RWPE1 (cell line): Measurements from ENCODE around the gene SLC35G2.
"Not testable (repeated sequence)": the region's sequence is repeated elsewhere in the genome, so short reads cannot be mapped to it uniquely, and the experiment has no call there.

ENCODE experiments used
- CTCF ChIA-PET: fragments of 350-600 bp; sonication (Branson Sonifier 250); formaldehyde crosslinking; extraction: SDS; loops from one replicate; lab custom pipeline; 2021; lab: Yijun Ruan, JAX
- POLR2A ChIA-PET: fragments of 400-600 bp; formaldehyde crosslinking; extraction: SDS; loops from one replicate; lab custom pipeline; 2020; ENCODE audit warnings: antibody characterized with exemption; ENCODE audit not compliant: low non-redundant PET; lab: Yijun Ruan, JAX
- DNase-seq: peaks from one replicate; pipeline ENCODE4 v3.0.0; 2012; ENCODE audit warnings: low spot score
- H3K27ac ChIP-seq: fragments of 450-650 bp; 2 replicates; pipeline ENCODE4 v1.5.1; 2017
- CTCF ChIP-seq: fragments of 450-650 bp; conservative IDR thresholded peaks from 2 replicates; pipeline ENCODE4 v1.5.1; 2017; ENCODE audit warnings: low read depth, mild to moderate bottlenecking

The SLC35G2 gene

GRCh38 chr3:136893848-136894443 is 75.0 kb downstream of the SLC35G2 start:
- CTCF ChIA-PET = no interaction called here
- POLR2A ChIA-PET = no interaction called here
- H3K27ac ChIP-seq = no peak overlapping the region
- TF ChIP-seq CTCF = no peak
- peak; percentile 41 for DNase-seq

- DNase-seq, POLR2A ChIA-PET, H3K27ac ChIP-seq: not testable (repeated sequence)
- CTCF ChIA-PET = interaction anchor here (0.6 kb wide), 1 partner anchor 23 kb away, joined by 5 read pairs; no protein-coding TSS in a partner anchor
These were observed 78.2 kb downstream of the SLC35G2 start for GRCh38 chr3:136897171-136897570.

- H3K27ac ChIP-seq = no peak overlapping the region
- ChIA-PET POLR2A (no interaction called here), CTCF (no interaction called here)
- DNase-seq = no peak
- no peak for TF ChIP-seq CTCF
These were observed 79.6 kb downstream of the SLC35G2 start for GRCh38 chr3:136898549-136898948.

DNA sequence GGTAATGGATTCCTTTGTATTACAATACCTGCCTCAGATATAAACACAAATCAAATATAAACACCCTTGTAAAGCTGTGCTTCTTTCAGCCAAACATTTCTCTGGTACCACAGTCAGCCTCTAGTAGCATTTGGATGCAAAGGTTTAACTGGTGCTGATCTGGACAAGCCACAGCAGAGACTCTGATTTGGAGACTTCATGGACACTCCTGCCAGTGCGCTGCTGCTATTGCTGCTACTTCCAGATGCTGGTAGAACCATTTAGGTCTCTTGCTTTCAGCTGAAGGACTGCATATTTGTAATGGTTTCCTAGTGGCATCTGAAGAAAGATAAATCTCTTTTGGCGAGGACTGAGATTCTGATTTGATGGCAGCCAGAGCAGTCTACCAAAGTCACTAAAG is 80.0 kb downstream of the SLC35G2 start:
- no peak overlapping the region for H3K27ac ChIP-seq
- TF ChIP-seq CTCF = no peak
- DNase-seq = no peak
- ChIA-PET CTCF (no interaction called here), POLR2A (no interaction called here)

DNA sequence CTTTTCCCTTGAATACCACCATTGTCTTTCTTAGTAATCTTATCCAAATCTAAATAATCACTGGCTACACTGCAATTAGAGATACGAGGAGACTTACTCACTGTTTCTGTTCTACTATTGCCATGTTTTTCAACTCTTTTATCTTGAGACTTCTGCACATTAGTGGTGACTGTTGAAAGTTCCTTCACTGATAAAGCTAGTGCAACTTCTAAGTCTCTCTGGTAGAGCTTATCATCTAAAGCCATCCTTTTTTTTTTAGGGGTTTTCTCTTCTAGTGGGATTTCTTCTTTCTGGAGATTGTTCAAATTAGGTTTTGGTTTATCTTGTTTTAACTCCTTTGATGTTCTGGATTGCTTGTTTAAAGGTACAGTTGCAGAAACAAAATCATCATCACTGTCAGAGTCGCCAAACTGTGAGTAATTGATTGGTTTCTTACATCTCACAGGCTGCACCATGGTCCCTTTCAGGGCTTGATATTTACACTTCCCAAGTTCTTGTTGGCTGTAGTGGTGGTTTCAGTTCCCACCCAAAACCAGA is 80.8 kb downstream of the SLC35G2 start:
- H3K27ac ChIP-seq = no peak overlapping the region
- ChIA-PET CTCF (no interaction called here), POLR2A (no interaction called here)
- no peak for DNase-seq
- TF ChIP-seq CTCF = no peak

DNA sequence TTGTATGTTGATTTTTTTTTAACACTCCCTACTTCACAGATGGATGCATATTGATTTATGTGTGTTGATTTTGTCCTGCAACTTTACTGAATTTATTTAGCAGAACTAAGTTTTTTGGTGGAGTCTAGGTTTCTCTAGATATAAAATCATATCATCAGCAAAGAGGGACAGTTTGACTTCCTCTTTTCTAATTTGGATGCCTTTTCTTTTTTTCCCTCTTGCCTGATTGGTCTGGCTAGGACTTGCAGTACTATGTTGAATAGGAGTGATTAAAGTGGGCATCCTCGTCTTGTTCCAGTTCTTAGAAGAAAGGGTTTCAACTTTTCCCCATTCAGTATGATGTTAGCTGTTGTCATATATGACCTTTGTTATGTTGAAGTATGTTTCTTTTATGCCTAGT is 81.8 kb downstream of the SLC35G2 start:
- POLR2A ChIA-PET, H3K27ac ChIP-seq, DNase-seq, CTCF ChIA-PET: not testable (repeated sequence)

DNA sequence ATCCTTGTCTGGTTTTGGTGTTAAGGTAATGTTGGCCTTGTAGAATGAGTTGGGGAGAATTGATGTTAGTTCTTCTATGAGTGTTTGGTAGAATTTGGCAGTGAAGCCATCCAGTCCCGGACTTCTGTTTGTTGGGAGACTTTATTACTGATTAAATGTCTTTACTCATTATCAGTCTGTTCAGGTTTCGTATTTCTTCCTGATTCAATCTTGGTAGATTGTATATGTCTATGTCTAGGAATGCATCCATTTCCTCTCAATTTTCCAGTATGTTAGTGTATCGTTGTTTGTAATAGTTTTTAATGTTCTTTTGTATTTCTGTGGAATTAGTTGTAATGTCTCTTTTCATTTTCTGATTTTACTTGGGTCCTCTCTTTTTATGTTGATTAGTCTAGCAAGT is 82.5 kb downstream of the SLC35G2 start:
- ChIA-PET CTCF (no interaction called here), POLR2A (no interaction called here)
- DNase-seq = no peak
- no peak overlapping the region for H3K27ac ChIP-seq
- TF ChIP-seq CTCF = no peak

DNA sequence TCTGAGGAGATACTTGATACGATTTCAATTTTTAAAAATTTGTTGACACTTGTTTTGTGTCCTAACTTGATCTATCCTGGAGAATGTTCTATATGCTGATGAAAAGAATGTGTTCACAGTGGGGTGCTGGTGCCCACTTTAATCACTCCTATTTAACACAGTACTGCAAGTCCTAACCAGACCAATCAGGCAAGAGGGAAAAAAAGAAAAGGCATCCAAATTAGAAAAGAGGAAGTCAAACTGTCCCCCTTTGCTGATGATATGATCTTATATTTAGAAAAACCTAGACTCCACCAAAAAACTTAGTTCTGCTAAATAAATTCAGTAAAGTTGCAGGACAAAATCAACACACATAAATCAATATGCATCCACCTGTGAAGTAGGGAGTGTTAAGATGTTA is 83.6 kb downstream of the SLC35G2 start:
- CTCF ChIA-PET, POLR2A ChIA-PET, H3K27ac ChIP-seq, DNase-seq: not testable (repeated sequence)
